ENCODE results near the gene DERA. TPM values are rescaled to one million over a fixed set of nuclear protein-coding genes. Genes with fewer than 3 reads are reported as not detected.

Gene DERA
- total and polyA plus RNA-seq, 2 of the 8 experiments (the other 6 are each of a cell fraction or from before 2014, with no cell fraction given), result 13.1 to 17.1 TPM

GRCh38 chr12:16021676-16022075 is 110.5 kb downstream of the DERA start:
- H2BK15ac ChIP-seq (ENCODE audit: low read length), result no peak overlapping the region
- no peak overlapping the region for H3K56ac ChIP-seq (replicated peaks; ENCODE audit: insufficient read length, low read depth, low read length)
- no peak overlapping the region for H2BK120ac ChIP-seq (replicated peaks; ENCODE audit: low read depth, low read length)
- H4K91ac ChIP-seq (replicated peaks; ENCODE audit: insufficient read length, low read length), result no peak overlapping the region
- H3K79me2 ChIP-seq (ENCODE audit: control insufficient read depth in 1 of 2, insufficient read depth in 2 of 2, low read length in 2 of 2), result no peaks in the 10 kb centered on the region
- H4K5ac ChIP-seq (ENCODE audit: insufficient read length, low read depth, low read length), result no peak overlapping the region
- CTCF ChIA-PET (ENCODE audit: partially characterized antibody), result interaction anchor here (1.0 kb wide), 1 partner anchor 55 kb away, joined by 3 read pairs; no protein-coding TSS in a partner anchor
- no peak overlapping the region for H2BK12ac ChIP-seq (ENCODE audit: low read depth, low read length)
- no peak overlapping the region for H3K4ac ChIP-seq (replicated peaks; ENCODE audit: insufficient read length, low read depth, low read length)
- H3K23ac ChIP-seq (ENCODE audit: insufficient read length), result no peak overlapping the region
- no peak overlapping the region for H4K8ac ChIP-seq (ENCODE audit: extremely low read depth, insufficient read depth, low read length)
- no peak overlapping the region for H3K4me2 ChIP-seq (ENCODE audit: insufficient read depth in 1 of 2, low read depth in 2 of 2, low read length in 2 of 2)
- H2AK5ac ChIP-seq (ENCODE audit: low read depth, low read length), result no peak overlapping the region
- no peaks in the 10 kb centered on the region for H4K20me1 ChIP-seq (replicated peaks in 1 of 2; ENCODE audit: control insufficient read depth in 1 of 2, insufficient read depth in 2 of 2, low read length in 2 of 2)
- DNase-seq (ENCODE audit: low read depth in 1 of 2, low spot score in 2 of 2) (no peak), FAIRE-seq (no peak)
- no peak overlapping the region for H3K4me3 ChIP-seq (ENCODE audit: extremely low read depth in 1 of 4, insufficient read depth in 2 of 4, low read depth in 3 of 4, low read length in 4 of 4)
- H3K9me3 ChIP-seq (ENCODE audit: insufficient read depth in 2 of 2, low read depth in 1 of 2, low read length in 1 of 2), result peaks cover 14 to 15% of the 10 kb centered on the region in 2 experiments
- H3K79me1 ChIP-seq (ENCODE audit: low read depth, low read length), result no peaks in the 10 kb centered on the region
- no peak overlapping the region for H3K18ac ChIP-seq (ENCODE audit: extremely low read depth, low read length)
- 88% methylated on average over 2 of the region's 2 CpGs; no CpG with 5 or more reads in 1 of the 2 experiments for WGBS, 2 experiments (ENCODE audit: extremely low coverage in 1 of 2, insufficient coverage in 1 of 2, insufficient read length in 1 of 2, insufficient replicate concordance in 2 of 2, low coverage in 1 of 2, low lambda C conversion rate in 2 of 2, missing lambda C conversion rate in 1 of 2)
- no peak overlapping the region for H3K27ac ChIP-seq (ENCODE audit: low read depth, low read length)
- TF ChIP-seq SIRT6 (IDR thresholded peaks at IDR 0.05; ENCODE audit: low read length) (no peak), SP4 (IDR thresholded peaks at IDR 0.05; ENCODE audit: low read length) (no peak), HDAC6 (IDR thresholded peaks at IDR 0.05; ENCODE audit: low read depth, low read length) (no peak)
- H3K27me3 ChIP-seq (replicated peaks in 1 of 4; ENCODE audit: control insufficient read depth in 3 of 4, extremely low read depth in 1 of 4, insufficient read depth in 3 of 4, low read length in 3 of 4), result no peaks in the 10 kb centered on the region
- H3K23me2 ChIP-seq (ENCODE audit: low read depth, low read length), result no peaks in the 10 kb centered on the region
- no peak overlapping the region for H3K14ac ChIP-seq (ENCODE audit: insufficient read length)
- no peak overlapping the region for H3K9ac ChIP-seq (replicated peaks in 1 of 4; ENCODE audit: extremely low read depth in 1 of 4, low read depth in 3 of 4, low read length in 3 of 4)
- H3K36me3 ChIP-seq (ENCODE audit: control insufficient read depth in 2 of 4, insufficient read depth in 4 of 4, low read length in 3 of 4), result peaks cover 0 to 11% (median 0%) of the 10 kb centered on the region in 4 experiments; a peak in 3 of 8 replicates
- H2BK20ac ChIP-seq (ENCODE audit: low read length), result no peak overlapping the region
- POLR2A ChIA-PET (ENCODE audit: partially characterized antibody), result no interaction called here
- no peaks in the 10 kb centered on the region for H3K4me1 ChIP-seq (replicated peaks in 1 of 4; ENCODE audit: control insufficient read depth in 3 of 4, insufficient read depth in 4 of 4, low read length in 3 of 4)
- no peak overlapping the region for H2AFZ ChIP-seq (ENCODE audit: low read length)
- no peak overlapping the region for H2BK5ac ChIP-seq (ENCODE audit: low read depth, low read length)
